ENCODE data around the gene TBCD. TPM values are rescaled to one million over a fixed set of nuclear protein-coding genes. Genes with fewer than 3 reads are reported as not detected.
"Not testable (repeated sequence)": the region's sequence is repeated elsewhere in the genome, so short reads cannot be mapped to it uniquely, and the experiment has no call there.

The TBCD gene
- total RNA-seq, 1 experiment from 2014 or later = 94.6 TPM

DNA sequence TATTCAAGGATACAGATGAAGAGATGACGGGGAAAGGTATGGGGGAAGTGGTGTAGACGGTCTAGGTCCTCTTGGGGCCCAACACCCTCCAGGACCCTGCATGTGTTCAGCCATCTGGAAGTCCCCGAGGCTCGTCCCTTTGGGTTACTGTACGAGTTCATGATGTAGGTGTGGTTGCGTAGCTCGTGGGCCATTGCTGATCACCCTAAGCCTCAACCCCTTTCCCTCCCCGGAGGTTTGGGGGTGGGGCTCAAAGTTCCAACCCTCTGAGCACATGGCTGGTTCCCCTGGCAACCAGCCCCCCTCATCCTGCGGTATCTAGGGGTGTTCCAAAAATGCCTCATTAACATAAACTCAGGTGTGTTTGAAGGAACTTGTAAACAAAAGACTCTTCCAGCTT lies 228.8 kb downstream of the TBCD start:
- BruUV-seq (replicated peaks) = no TSS peak
- intact Hi-C loops (cut with micrococcal nuclease; ENCODE audit: unreplicated experiment) = no loop called here
- H3K36me3 Mint-ChIP-seq (ENCODE audit: insufficient read depth, unreplicated experiment) = no peaks in the 10 kb centered on the region
- H3K4me3 Mint-ChIP-seq (ENCODE audit: unreplicated experiment) = no peak overlapping the region
- H3K9me3 Mint-ChIP-seq (ENCODE audit: unreplicated experiment) = peaks cover 9% of the 10 kb centered on the region
- no peak for DNase-seq
- no peaks in the 10 kb centered on the region for H3K4me1 ChIP-seq
- POLR2A ChIA-PET = no interaction called here
- CTCF ChIA-PET = no interaction called here
- H3K4me1 Mint-ChIP-seq (ENCODE audit: low read depth, unreplicated experiment) = no peaks in the 10 kb centered on the region
- no peaks in the 10 kb centered on the region for H3K36me3 ChIP-seq (ENCODE audit: control insufficient read depth, insufficient read depth, low read length)
- H3K4me3 ChIP-seq (ENCODE audit: low read depth, low read length) = no peak overlapping the region
- no peaks in the 10 kb centered on the region for H3K9me3 ChIP-seq
- no peaks in the 10 kb centered on the region for H3K27me3 Mint-ChIP-seq (ENCODE audit: insufficient read depth, unreplicated experiment)
- no peaks in the 10 kb centered on the region for H3K27me3 ChIP-seq (replicated peaks; ENCODE audit: control insufficient read depth, insufficient read depth, low read length)
- TF ChIP-seq, protein P1, sequence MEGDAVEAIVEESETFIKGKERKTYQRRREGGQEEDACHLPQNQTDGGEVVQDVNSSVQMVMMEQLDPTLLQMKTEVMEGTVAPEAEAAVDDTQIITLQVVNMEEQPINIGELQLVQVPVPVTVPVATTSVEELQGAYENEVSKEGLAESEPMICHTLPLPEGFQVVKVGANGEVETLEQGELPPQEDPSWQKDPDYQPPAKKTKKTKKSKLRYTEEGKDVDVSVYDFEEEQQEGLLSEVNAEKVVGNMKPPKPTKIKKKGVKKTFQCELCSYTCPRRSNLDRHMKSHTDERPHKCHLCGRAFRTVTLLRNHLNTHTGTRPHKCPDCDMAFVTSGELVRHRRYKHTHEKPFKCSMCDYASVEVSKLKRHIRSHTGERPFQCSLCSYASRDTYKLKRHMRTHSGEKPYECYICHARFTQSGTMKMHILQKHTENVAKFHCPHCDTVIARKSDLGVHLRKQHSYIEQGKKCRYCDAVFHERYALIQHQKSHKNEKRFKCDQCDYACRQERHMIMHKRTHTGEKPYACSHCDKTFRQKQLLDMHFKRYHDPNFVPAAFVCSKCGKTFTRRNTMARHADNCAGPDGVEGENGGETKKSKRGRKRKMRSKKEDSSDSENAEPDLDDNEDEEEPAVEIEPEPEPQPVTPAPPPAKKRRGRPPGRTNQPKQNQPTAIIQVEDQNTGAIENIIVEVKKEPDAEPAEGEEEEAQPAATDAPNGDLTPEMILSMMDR (IDR thresholded peaks at IDR 0.05; ENCODE audit: insufficient read depth in 1 of 2, low read depth in 1 of 2, low read length in 1 of 2, severe bottlenecking in 1 of 2, unreplicated experiment in 1 of 2) = no peak
- no peak overlapping the region for H3K27ac Mint-ChIP-seq (ENCODE audit: unreplicated experiment)

DNA sequence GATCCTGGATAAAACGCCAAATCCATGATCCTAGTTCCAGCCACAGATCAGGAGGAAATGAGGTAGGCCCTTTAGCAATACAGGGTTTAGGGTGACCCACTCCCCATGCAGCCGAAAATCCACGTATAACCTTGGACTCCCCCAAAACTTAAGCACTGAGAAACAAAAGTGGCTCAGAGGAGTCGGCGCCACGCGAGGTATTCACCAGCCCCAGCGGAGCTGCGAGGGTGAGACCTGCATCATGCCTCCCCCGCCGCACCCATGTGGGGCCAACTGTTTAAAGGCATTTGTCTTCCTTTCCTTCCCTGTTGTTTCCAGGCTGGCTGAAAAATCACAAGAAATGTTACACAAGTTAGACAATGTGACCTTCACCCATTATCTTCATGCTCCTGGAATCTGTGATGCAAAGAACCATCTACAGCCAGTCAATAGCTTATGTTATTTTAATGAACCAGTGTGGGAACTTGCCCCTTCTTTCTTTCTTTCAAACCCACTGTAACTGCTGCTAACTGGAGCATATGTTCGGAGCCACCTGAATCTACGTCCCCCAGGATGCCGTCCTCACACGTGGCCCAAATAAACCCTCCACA lies 229.4 kb downstream of the TBCD start:
- Mint-ChIP-seq H3K4me1 (ENCODE audit: low read depth, unreplicated experiment) (no peaks in the 10 kb centered on the region), H3K4me3 (ENCODE audit: unreplicated experiment) (no peak overlapping the region), H3K27ac (ENCODE audit: unreplicated experiment) (no peak overlapping the region), H3K36me3 (ENCODE audit: insufficient read depth, unreplicated experiment) (no peaks in the 10 kb centered on the region), H3K9me3 (ENCODE audit: unreplicated experiment) (peaks cover 9% of the 10 kb centered on the region), H3K27me3 (ENCODE audit: insufficient read depth, unreplicated experiment) (no peaks in the 10 kb centered on the region)
- Histone ChIP-seq H3K27me3 (replicated peaks; ENCODE audit: control insufficient read depth, insufficient read depth, low read length) (no peaks in the 10 kb centered on the region), H3K4me1 (no peaks in the 10 kb centered on the region), H3K4me3 (ENCODE audit: low read depth, low read length) (no peak overlapping the region), H3K36me3 (ENCODE audit: control insufficient read depth, insufficient read depth, low read length) (no peaks in the 10 kb centered on the region), H3K9me3 (no peaks in the 10 kb centered on the region)
- DNase-seq = no peak
- no TSS peak for BruUV-seq (replicated peaks)
- ChIA-PET CTCF (no interaction called here), POLR2A (no interaction called here)
- TF ChIP-seq, protein P1 (IDR thresholded peaks at IDR 0.05; ENCODE audit: insufficient read depth in 1 of 2, low read depth in 1 of 2, low read length in 1 of 2, severe bottlenecking in 1 of 2, unreplicated experiment in 1 of 2) = no peak
- intact Hi-C loops (cut with micrococcal nuclease; ENCODE audit: unreplicated experiment) = no loop called here

DNA sequence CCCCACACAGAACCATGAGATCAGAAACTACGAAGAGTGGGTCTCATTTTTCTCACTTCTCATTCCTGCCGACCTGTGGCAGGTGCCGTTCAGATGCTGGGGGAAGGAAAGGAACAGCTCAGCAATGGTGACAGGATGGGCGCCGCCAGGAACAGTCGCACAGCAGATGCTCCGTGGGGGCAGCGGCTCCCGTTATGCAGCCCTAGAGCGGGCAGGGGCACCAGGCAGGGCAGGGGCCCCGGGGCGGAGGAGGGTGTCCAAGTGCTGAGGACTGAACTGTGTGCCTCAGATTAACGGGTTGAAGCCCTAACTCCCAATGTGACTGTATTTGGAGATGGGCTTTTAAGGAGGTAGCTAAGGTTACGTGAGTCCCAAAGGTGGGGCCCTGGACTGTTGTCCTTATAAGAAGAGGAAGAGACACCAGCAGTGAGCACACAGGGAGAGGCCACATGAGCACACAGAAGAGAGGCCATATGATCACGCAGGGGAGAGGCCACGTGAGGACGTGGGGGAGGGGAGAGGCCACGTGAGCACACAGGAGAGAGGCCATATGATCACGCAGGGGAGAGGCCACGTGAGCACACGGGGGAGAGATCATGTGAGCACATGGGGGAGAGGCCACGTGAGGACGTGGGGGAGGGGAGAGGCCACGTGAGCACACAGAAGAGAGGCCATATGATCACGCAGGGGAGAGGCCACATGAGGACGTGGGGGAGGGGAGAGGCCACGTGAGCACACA lies 231.8 kb downstream of the TBCD start:
- TF ChIP-seq, protein P1 (IDR thresholded peaks at IDR 0.05; ENCODE audit: insufficient read depth in 1 of 2, low read depth in 1 of 2, low read length in 1 of 2, severe bottlenecking in 1 of 2, unreplicated experiment in 1 of 2) = no peak
- H3K36me3 Mint-ChIP-seq (ENCODE audit: insufficient read depth, unreplicated experiment) = no peaks in the 10 kb centered on the region
- H3K4me1 ChIP-seq = no peaks in the 10 kb centered on the region
- no peaks in the 10 kb centered on the region for H3K27me3 Mint-ChIP-seq (ENCODE audit: insufficient read depth, unreplicated experiment)
- H3K9me3 ChIP-seq = 0 out of 2 replicates have a peak, but pooled peaks cover 2% of the 10 kb centered on the region
- H3K27ac Mint-ChIP-seq (ENCODE audit: unreplicated experiment) = no peak overlapping the region
- CTCF ChIA-PET = no interaction called here
- no peaks in the 10 kb centered on the region for H3K4me1 Mint-ChIP-seq (ENCODE audit: low read depth, unreplicated experiment)
- no peak overlapping the region for H3K4me3 ChIP-seq (ENCODE audit: low read depth, low read length)
- POLR2A ChIA-PET = no interaction called here
- H3K27me3 ChIP-seq (replicated peaks; ENCODE audit: control insufficient read depth, insufficient read depth, low read length) = no peaks in the 10 kb centered on the region
- no peaks in the 10 kb centered on the region for H3K36me3 ChIP-seq (ENCODE audit: control insufficient read depth, insufficient read depth, low read length)
- intact Hi-C loops (cut with micrococcal nuclease; ENCODE audit: unreplicated experiment) = no loop called here
- H3K4me3 Mint-ChIP-seq (ENCODE audit: unreplicated experiment) = peak overlapping the region; percentile 7
- peaks cover 9% of the 10 kb centered on the region for H3K9me3 Mint-ChIP-seq (ENCODE audit: unreplicated experiment)
- DNase-seq = no peak
- BruUV-seq (replicated peaks) = no TSS peak

DNA sequence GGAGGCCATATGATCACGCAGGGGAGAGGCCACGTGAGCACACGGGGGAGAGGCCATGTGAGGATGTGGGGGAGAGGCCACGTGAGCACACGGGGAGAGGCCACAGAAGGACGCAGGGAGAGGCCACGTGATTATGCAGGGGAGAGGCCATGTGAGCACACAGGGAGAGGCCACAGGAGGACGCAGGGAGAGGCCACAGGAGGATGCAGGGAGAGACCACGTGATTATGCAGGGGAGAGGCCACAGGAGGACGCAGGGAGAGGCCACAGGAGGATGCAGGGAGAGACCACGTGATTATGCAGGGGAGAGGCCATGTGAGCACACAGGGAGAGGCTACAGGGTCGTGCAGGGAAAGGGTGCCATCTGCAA lies 232.4 kb downstream of the TBCD start:
- H3K36me3 Mint-ChIP-seq (ENCODE audit: insufficient read depth, unreplicated experiment); POLR2A ChIA-PET; DNase-seq; H3K9me3 ChIP-seq; H3K36me3 ChIP-seq (ENCODE audit: control insufficient read depth, insufficient read depth, low read length); H3K27me3 ChIP-seq (replicated peaks; ENCODE audit: control insufficient read depth, insufficient read depth, low read length); H3K4me1 Mint-ChIP-seq (ENCODE audit: low read depth, unreplicated experiment); H3K4me1 ChIP-seq; CTCF ChIA-PET; H3K4me3 Mint-ChIP-seq (ENCODE audit: unreplicated experiment); H3K27ac Mint-ChIP-seq (ENCODE audit: unreplicated experiment); H3K4me3 ChIP-seq (ENCODE audit: low read depth, low read length); H3K27me3 Mint-ChIP-seq (ENCODE audit: insufficient read depth, unreplicated experiment); BruUV-seq (replicated peaks); H3K9me3 Mint-ChIP-seq (ENCODE audit: unreplicated experiment); intact Hi-C loops (cut with micrococcal nuclease; ENCODE audit: unreplicated experiment): not testable (repeated sequence)

All from Caco-2 (cell line).